OCI-LY3 (cell line): ENCODE measurements around the gene ACSM5.
"Not testable (repeated sequence)": the region's sequence is repeated elsewhere in the genome, so short reads cannot be mapped to it uniquely, and the experiment has no call there.

Source experiments
- H2AFZ ChIP-seq: fragments of 200-600, 300-600 bp; shearing (Covaris generic); 2 replicates; pipeline ENCODE4 v1.6.0; 2014; ENCODE audit warnings: antibody characterized with exemption, low read depth, low read length
- H3K27ac ChIP-seq: fragments of 200-600, 300-600 bp; sonication (generic); 2 replicates; pipeline ENCODE4 v1.5.1; 2014; ENCODE audit warnings: mild to moderate bottlenecking, low read length, moderate library complexity, mixed read lengths
- H3K27me3 ChIP-seq: fragments of 200-600, 300-600 bp; sonication (generic); 2 replicates; pipeline ENCODE4 v1.6.1; 2014; ENCODE audit warnings: low read depth, low read length, mixed read lengths
- H3K36me3 ChIP-seq: fragments of 200-600, 300-600 bp; sonication (generic); replicated peaks from 2 replicates; pipeline ENCODE3; 2014; ENCODE audit warnings: low read depth, low read length, mixed read lengths
- H3K4me1 ChIP-seq: fragments of 300-600, 200-600 bp; sonication (generic); 2 replicates; pipeline ENCODE4 v1.6.1; 2014; ENCODE audit warnings: low read length, mixed read lengths
- H3K4me2 ChIP-seq: fragments of 200-600, 300-600 bp; sonication (generic); 2 replicates; pipeline ENCODE4 v1.6.1; 2014; ENCODE audit warnings: low read length, mixed read lengths
- H3K4me3 ChIP-seq: fragments of 300-600, 200-600 bp; sonication (generic); 2 replicates; pipeline ENCODE4 v1.5.1; 2014; ENCODE audit warnings: antibody characterized with exemption, mild to moderate bottlenecking, low read length, moderate library complexity
- H3K79me2 ChIP-seq: fragments of 300-600, 200-600 bp; shearing (Covaris generic); 2 replicates; pipeline ENCODE4 v1.6.1; 2014; ENCODE audit warnings: mild to moderate bottlenecking, low read length, mixed read lengths
- H3K9ac ChIP-seq: fragments of 300-600, 200-600 bp; shearing (Covaris generic); 2 replicates; pipeline ENCODE4 v1.6.0; 2014; ENCODE audit warnings: mild to moderate bottlenecking, low read length, moderate library complexity
- H3K9me3 ChIP-seq: fragments of 200-600, 300-600 bp; shearing (Covaris generic); 2 replicates; pipeline ENCODE4 v1.6.1; 2014; ENCODE audit warnings: low read length, mixed read lengths; ENCODE audit not compliant: insufficient read depth
- H4K20me1 ChIP-seq: fragments of 200-600, 300-600 bp; sonication (generic); 2 replicates; pipeline ENCODE4 v1.6.1; 2016; ENCODE audit warnings: low read length, mixed read lengths; ENCODE audit not compliant: insufficient read depth
- EZH2phosphoT487 ChIP-seq: fragments of 200-600 bp; shearing (Covaris generic); IDR thresholded peaks from 2 replicates; pipeline ENCODE4 v1.6.1; 2018; ENCODE audit warnings: antibody characterized with exemption, mixed run types, low read depth
- TF ChIP-seq, protein P1 (sequence below): fragments of 200-600, 300-600 bp; sonication (generic); IDR thresholded peaks from 2 replicates; pipeline ENCODE4 v1.5.1; 2014; ENCODE audit warnings: antibody characterized with exemption, low read length, low read depth

ACSM5 gene

GRCh38 chr16:20424129-20424866 is 15.0 kb downstream of the ACSM5 start:
- Histone ChIP-seq H4K20me1 (no peaks in the 10 kb centered on the region), H3K9me3 (no peaks in the 10 kb centered on the region), H3K79me2 (no peaks in the 10 kb centered on the region), H3K4me3 (no peak overlapping the region), H3K4me1 (no peaks in the 10 kb centered on the region), H3K27me3 (no peaks in the 10 kb centered on the region), H3K9ac (no peak overlapping the region), H2AFZ (no peak overlapping the region), H3K4me2 (no peak overlapping the region), H3K36me3 (no peaks in the 10 kb centered on the region), H3K27ac (no peak overlapping the region)
- TF ChIP-seq, protein P1, sequence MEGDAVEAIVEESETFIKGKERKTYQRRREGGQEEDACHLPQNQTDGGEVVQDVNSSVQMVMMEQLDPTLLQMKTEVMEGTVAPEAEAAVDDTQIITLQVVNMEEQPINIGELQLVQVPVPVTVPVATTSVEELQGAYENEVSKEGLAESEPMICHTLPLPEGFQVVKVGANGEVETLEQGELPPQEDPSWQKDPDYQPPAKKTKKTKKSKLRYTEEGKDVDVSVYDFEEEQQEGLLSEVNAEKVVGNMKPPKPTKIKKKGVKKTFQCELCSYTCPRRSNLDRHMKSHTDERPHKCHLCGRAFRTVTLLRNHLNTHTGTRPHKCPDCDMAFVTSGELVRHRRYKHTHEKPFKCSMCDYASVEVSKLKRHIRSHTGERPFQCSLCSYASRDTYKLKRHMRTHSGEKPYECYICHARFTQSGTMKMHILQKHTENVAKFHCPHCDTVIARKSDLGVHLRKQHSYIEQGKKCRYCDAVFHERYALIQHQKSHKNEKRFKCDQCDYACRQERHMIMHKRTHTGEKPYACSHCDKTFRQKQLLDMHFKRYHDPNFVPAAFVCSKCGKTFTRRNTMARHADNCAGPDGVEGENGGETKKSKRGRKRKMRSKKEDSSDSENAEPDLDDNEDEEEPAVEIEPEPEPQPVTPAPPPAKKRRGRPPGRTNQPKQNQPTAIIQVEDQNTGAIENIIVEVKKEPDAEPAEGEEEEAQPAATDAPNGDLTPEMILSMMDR: no peak
- no peak for TF ChIP-seq EZH2phosphoT487

- not testable (repeated sequence) for H2AFZ ChIP-seq, H3K27me3 ChIP-seq, H3K4me2 ChIP-seq, H3K4me3 ChIP-seq, H4K20me1 ChIP-seq, H3K27ac ChIP-seq, H3K79me2 ChIP-seq, H3K4me1 ChIP-seq, H3K9me3 ChIP-seq, H3K9ac ChIP-seq, H3K36me3 ChIP-seq
Observed at GRCh38 chr16:20427401-20427797, 18.1 kb downstream of the ACSM5 start.

- H4K20me1 ChIP-seq, H3K9me3 ChIP-seq, H3K4me3 ChIP-seq: not testable (repeated sequence)
Observed at GRCh38 chr16:20429499-20429898, 20.2 kb downstream of the ACSM5 start.

GRCh38 chr16:20430480-20430879 is 21.1 kb downstream of the ACSM5 start:
- not testable (repeated sequence) for H3K4me3 ChIP-seq, H2AFZ ChIP-seq, H3K4me2 ChIP-seq, H3K36me3 ChIP-seq, H4K20me1 ChIP-seq, H3K9ac ChIP-seq, H3K9me3 ChIP-seq, H3K27ac ChIP-seq, H3K27me3 ChIP-seq, H3K79me2 ChIP-seq, H3K4me1 ChIP-seq

More at GRCh38 chr16:20429499-20429898, 20.2 kb downstream of the ACSM5 start:
- not testable (repeated sequence) for H2AFZ ChIP-seq, H3K27me3 ChIP-seq, H3K79me2 ChIP-seq, H3K4me2 ChIP-seq, H3K4me1 ChIP-seq, H3K36me3 ChIP-seq, H3K9ac ChIP-seq, H3K27ac ChIP-seq

GRCh38 chr16:20430948-20431347 is 21.6 kb downstream of the ACSM5 start:
- Histone ChIP-seq H3K4me3 (no peak overlapping the region), H2AFZ (no peak overlapping the region), H4K20me1 (no peaks in the 10 kb centered on the region), H3K4me1 (no peaks in the 10 kb centered on the region), H3K4me2 (no peak overlapping the region), H3K27me3 (no peaks in the 10 kb centered on the region), H3K36me3 (no peaks in the 10 kb centered on the region), H3K79me2 (no peaks in the 10 kb centered on the region), H3K27ac (no peak overlapping the region), H3K9ac (no peak overlapping the region), H3K9me3 (no peaks in the 10 kb centered on the region)
- no peak for TF ChIP-seq EZH2phosphoT487
- TF ChIP-seq, protein P1: no peak

- H3K79me2 ChIP-seq, H3K4me3 ChIP-seq, H2AFZ ChIP-seq, H3K27ac ChIP-seq, H3K4me2 ChIP-seq, H3K27me3 ChIP-seq, H3K4me1 ChIP-seq, H4K20me1 ChIP-seq, H3K9me3 ChIP-seq, H3K36me3 ChIP-seq, H3K9ac ChIP-seq: not testable (repeated sequence)
Observed at GRCh38 chr16:20438950-20439349, 29.6 kb downstream of the ACSM5 start.

- H3K4me3 ChIP-seq, H3K9ac ChIP-seq, H3K79me2 ChIP-seq, H3K9me3 ChIP-seq, H2AFZ ChIP-seq, H3K4me1 ChIP-seq, H3K27me3 ChIP-seq, H3K4me2 ChIP-seq, H3K27ac ChIP-seq, H3K36me3 ChIP-seq, H4K20me1 ChIP-seq: not testable (repeated sequence)
Observed at GRCh38 chr16:20439820-20440231, 30.5 kb downstream of the ACSM5 start.

DNA sequence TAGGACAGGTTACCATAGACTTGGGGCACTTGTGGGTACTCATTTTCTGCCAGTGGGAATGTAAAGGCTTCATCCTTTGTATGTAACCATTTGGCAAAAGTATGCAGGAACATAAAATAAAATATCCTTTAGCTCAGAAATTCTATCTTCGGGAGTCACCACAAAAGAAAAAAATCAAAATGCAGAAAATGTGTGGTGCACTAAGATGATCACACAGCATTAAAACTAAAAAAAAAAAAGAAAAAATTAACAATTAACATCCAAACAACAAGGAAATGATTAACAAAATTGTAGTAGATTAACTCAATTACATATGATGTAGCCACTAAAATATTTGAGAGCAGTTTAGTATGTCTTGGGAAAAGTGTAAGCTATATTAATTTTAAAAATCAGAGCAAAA is 31.4 kb downstream of the ACSM5 start:
- H3K79me2 ChIP-seq, H3K9ac ChIP-seq, H3K9me3 ChIP-seq, H2AFZ ChIP-seq, H3K27me3 ChIP-seq, H4K20me1 ChIP-seq, H3K36me3 ChIP-seq, H3K4me3 ChIP-seq, H3K27ac ChIP-seq, H3K4me1 ChIP-seq, H3K4me2 ChIP-seq: not testable (repeated sequence)
